Osteocyte (in vitro differentiated cells): ENCODE measurements around the gene FAM180B. TPM values are rescaled to one million over a fixed set of nuclear protein-coding genes. Genes with fewer than 3 reads are reported as not detected.

Experiments
- DNase-seq: peaks from one replicate; pipeline ENCODE4 v3.0.0; 2021; ENCODE audit warnings: mixed read lengths; ENCODE audit not compliant: unreplicated experiment; ENCODE audit errors: extremely low spot score
- H3K27ac Mint-ChIP-seq: one replicate; pipeline ENCODE4 v1.8.0; 2021; ENCODE audit warnings: mild to moderate bottlenecking, mixed read lengths; ENCODE audit not compliant: unreplicated experiment
- H3K27me3 Mint-ChIP-seq: one replicate; pipeline ENCODE4 v1.8.0; 2021; ENCODE audit warnings: mixed read lengths; ENCODE audit not compliant: unreplicated experiment
- H3K36me3 Mint-ChIP-seq: one replicate; pipeline ENCODE4 v1.8.0; 2021; ENCODE audit warnings: mixed read lengths; ENCODE audit not compliant: unreplicated experiment
- H3K4me1 Mint-ChIP-seq: one replicate; pipeline ENCODE4 v1.8.0; 2021; ENCODE audit warnings: mixed read lengths; ENCODE audit not compliant: unreplicated experiment
- H3K4me3 Mint-ChIP-seq: one replicate; pipeline ENCODE4 v1.8.0; 2021; ENCODE audit warnings: mild to moderate bottlenecking, moderate library complexity, mixed read lengths; ENCODE audit not compliant: unreplicated experiment
- H3K9me3 Mint-ChIP-seq: one replicate; pipeline ENCODE4 v1.8.0; 2021; ENCODE audit warnings: mixed read lengths; ENCODE audit not compliant: unreplicated experiment
- total RNA-seq: library from RNA; stranded (reverse); gene quantifications from 2 replicates; pipeline ENCODE4 v1.2.1, GENCODE V29; 2021
- TF ChIP-seq, protein P1 (sequence below): fragments of 200-600 bp; sonication (generic); IDR thresholded peaks from 2 replicates; pipeline ENCODE4 v1.5.0; 2021; ENCODE audit warnings: antibody characterized with exemption, mild to moderate bottlenecking, moderate library complexity

FAM180B gene
- total RNA-seq, 1 donor from 2014 or later = 0.32 TPM

DNA sequence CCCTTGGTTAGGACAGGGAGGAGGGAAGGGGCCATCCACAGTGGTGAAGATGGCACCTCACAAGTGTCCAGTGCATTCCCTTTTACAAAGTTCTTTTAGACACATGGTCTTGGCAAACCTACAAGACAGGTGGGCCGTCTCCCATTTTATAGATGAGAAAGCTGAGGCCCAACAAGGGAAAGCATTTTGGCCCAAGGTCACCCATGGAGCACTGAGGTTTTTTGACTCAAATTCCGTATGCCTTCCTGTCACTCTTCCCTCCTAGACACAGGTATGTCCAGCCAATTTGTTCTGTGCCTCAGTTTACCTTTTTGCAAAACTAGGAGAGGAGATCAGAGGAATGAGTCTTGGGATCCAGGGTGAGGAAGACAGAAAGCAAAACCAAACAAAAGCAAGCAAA lies 6.5 kb downstream of the FAM180B start:
- Mint-ChIP-seq H3K36me3 (no peaks in the 10 kb centered on the region), H3K4me1 (peaks cover 9% of the 10 kb centered on the region), H3K27ac (no peak overlapping the region), H3K4me3 (no peak overlapping the region), H3K27me3 (peaks cover 26% of the 10 kb centered on the region), H3K9me3 (no peaks in the 10 kb centered on the region)
- DNase-seq = no peak
- TF ChIP-seq, protein P1, sequence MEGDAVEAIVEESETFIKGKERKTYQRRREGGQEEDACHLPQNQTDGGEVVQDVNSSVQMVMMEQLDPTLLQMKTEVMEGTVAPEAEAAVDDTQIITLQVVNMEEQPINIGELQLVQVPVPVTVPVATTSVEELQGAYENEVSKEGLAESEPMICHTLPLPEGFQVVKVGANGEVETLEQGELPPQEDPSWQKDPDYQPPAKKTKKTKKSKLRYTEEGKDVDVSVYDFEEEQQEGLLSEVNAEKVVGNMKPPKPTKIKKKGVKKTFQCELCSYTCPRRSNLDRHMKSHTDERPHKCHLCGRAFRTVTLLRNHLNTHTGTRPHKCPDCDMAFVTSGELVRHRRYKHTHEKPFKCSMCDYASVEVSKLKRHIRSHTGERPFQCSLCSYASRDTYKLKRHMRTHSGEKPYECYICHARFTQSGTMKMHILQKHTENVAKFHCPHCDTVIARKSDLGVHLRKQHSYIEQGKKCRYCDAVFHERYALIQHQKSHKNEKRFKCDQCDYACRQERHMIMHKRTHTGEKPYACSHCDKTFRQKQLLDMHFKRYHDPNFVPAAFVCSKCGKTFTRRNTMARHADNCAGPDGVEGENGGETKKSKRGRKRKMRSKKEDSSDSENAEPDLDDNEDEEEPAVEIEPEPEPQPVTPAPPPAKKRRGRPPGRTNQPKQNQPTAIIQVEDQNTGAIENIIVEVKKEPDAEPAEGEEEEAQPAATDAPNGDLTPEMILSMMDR = no peak

DNA sequence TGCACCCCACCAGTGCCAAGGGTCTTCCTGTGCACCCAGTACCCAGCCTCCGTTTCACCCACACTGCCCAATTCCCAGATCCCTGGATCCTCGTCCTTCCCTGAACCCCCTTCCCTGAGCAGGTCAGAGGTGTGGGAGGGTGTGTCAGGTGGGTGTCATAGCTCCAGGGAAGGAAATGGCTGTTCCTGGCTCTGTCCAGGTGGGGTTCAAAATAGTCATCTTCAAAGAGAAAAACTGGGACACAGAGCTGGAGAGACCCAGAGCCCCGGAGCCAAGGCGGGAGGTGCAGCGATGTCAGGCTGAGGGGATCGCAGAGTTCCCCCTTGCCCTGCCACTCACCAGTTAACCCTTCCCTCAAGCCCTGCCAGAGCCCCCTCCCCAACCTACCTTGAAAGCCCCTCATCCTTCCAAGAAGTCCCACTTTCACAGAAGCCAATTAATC lies 7.0 kb downstream of the FAM180B start:
- Mint-ChIP-seq H3K27ac (no peak overlapping the region), H3K4me3 (peak overlapping the region; percentile 56), H3K9me3 (no peaks in the 10 kb centered on the region), H3K4me1 (peaks cover 9% of the 10 kb centered on the region), H3K36me3 (no peaks in the 10 kb centered on the region), H3K27me3 (peaks cover 26% of the 10 kb centered on the region)
- no peak for DNase-seq
- TF ChIP-seq, protein P1 = no peak

DNA sequence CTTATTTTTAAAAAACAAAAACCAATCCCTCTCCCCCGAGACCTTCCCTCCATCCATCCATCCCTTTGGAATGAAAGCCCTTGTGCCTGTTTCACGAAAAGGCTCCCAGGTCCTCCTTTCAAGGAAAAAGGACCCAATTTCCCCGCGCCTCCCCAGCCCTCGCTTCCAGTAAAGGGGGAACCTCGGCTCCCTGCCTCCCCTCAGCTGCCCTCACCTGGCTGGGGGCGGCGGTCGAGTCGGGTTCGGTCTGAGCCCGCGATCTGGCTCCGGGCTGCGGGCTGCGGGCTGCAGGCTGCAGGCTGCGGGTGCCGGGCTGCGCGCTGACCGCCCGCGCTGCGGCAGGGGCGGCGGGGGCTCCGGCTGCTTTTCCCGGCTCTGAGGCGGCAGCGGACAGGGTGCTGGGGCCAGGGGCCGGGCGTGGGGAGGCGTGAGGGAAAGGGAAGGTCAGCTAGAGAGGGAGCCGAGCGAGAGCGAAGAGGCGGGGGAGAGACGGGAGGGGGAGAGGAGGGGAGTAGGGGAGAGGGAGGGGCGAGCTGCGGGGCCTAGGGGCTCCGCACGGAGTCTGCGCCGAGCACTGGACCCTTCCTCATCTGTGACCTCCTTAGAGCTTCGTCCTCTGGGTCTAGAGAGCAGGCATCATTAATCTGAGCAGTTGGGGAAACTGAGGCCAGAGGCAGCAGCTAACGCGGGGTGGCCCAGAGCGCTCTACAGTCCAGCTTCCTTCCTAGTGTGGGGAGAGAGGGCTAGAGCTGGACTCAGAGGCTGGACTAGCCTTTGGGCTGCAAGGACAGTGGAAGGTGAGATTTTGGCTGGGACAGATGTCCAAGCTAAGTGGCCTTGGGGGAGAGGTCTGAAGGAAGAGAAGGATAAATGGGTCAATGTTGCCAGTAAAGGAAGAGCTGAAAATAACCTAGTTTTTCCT lies 7.7 kb downstream of the FAM180B start, which contains the start of gene C1QTNF4:
Gene C1QTNF4 (minus strand): TSS at position 478 of the 922 bp plus-strand sequence. CDS start 3,601 bp downstream, outside the sequence.
- Mint-ChIP-seq H3K4me3 (peak within 1 kb of the TSS; percentile 56), H3K27me3 (peaks cover 26% of the 10 kb centered on the region), H3K4me1 (peaks cover 10% of the 10 kb centered on the region), H3K9me3 (no peaks in the 10 kb centered on the region), H3K27ac (no peak within 1 kb of the TSS), H3K36me3 (no peaks in the 10 kb centered on the region)
- TF ChIP-seq, protein P1 = no peak
- DNase-seq = no peak

DNA sequence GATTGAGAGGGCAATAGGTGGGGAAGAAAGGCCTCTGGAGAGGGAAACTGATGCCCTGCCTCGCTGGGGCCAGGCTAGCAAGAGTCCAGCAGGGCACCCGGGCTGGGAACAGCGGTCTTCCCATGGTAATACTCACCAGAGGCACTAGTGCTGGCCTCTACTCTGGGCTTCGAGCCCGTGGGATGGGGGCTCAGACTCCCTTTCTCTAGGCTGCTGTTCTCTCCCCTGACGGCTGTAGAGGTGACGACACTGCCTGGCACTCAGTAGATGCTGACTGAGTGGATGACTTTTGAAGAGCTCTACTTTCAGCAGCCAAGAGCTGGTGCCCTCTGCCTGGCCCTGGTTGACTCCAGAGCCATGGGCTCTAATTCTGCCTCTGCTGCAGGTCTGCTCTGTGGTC lies 8.6 kb downstream of the FAM180B start:
- no peak for DNase-seq
- Mint-ChIP-seq H3K27ac (no peak overlapping the region), H3K9me3 (no peaks in the 10 kb centered on the region), H3K4me3 (peak overlapping the region; percentile 48), H3K36me3 (no peaks in the 10 kb centered on the region), H3K27me3 (peaks cover 26% of the 10 kb centered on the region), H3K4me1 (peaks cover 13% of the 10 kb centered on the region)
- TF ChIP-seq, protein P1 = no peak

DNA sequence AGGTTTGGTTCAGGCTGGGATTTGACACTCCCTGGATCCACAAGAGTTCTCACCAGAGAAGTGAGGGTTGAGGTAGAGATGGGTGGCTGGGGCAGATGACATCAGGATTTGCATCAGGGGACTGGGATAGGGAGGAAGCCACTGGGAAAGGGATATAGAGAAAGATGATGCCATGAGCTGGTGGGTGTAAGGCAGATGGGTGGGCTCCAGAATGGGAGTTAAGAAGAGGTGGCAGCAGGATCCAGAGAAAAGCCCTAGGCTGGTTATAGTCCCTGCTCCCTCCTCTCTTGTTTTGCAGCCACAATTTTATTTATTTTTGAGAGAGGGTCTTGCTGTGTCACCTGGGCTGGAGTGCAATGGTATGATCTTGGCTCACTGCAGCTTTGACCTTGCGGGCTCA lies 9.5 kb downstream of the FAM180B start:
- Mint-ChIP-seq H3K27me3 (peaks cover 26% of the 10 kb centered on the region), H3K36me3 (no peaks in the 10 kb centered on the region), H3K27ac (no peak overlapping the region), H3K4me3 (no peak overlapping the region), H3K4me1 (peaks cover 13% of the 10 kb centered on the region), H3K9me3 (no peaks in the 10 kb centered on the region)
- TF ChIP-seq, protein P1 = no peak
- no peak for DNase-seq
